IMR-90 (cell line): Measurements from ENCODE around the gene PGD. TPM values are rescaled to one million over a fixed set of nuclear protein-coding genes. Genes with fewer than 3 reads are reported as not detected.
A peak's percentile ranks its signal among the peaks of the same experiment; 100 is the strongest.

Source experiments
- ATAC-seq: fragments of 200-7000 bp; cut with Tn5 transposase; 2 replicates; pipeline ENCODE4 v1.9.1; 2020; ENCODE audit warnings: low read depth, mild to moderate bottlenecking, moderate library complexity
- BruUV-seq: library from RNA; stranded (reverse); fragments of 400-500 nt; replicated peaks from 2 replicates; lab custom pipeline; 2021; lab: Mats Ljungman, UMichigan
- CTCF ChIA-PET: fragments of 300-600 bp; formaldehyde crosslinking; extraction: SDS; loops from one replicate; lab custom pipeline; 2021; ENCODE audit warnings: antibody characterized with exemption; lab: Yijun Ruan, JAX
- POLR2A ChIA-PET: fragments of 300-600 bp; sonication (Branson Sonifier 250); formaldehyde crosslinking; loops from one replicate; lab custom pipeline; 2022; ENCODE audit warnings: antibody characterized with exemption; ENCODE audit not compliant: unreplicated experiment; lab: Charles Lee
- DNase-seq: peaks from one replicate; pipeline ENCODE4 v3.0.0; 2013
- H2AFZ ChIP-seq: replicated peaks from 2 replicates; pipeline ENCODE3; 2013; ENCODE audit warnings: low read length, mild to moderate bottlenecking; ENCODE audit not compliant: poor library complexity
- H2AK5ac ChIP-seq: 2 replicates; pipeline ENCODE4 v1.6.1; 2013; ENCODE audit warnings: low read depth, low read length, inconsistent platforms
- H2AK9ac ChIP-seq: replicated peaks from 2 replicates; pipeline ENCODE3; 2013; ENCODE audit warnings: mild to moderate bottlenecking, low read depth, low read length, moderate library complexity; ENCODE audit not compliant: poor library complexity
- H2BK120ac ChIP-seq: 2 replicates; pipeline ENCODE4 v1.6.1; 2013; ENCODE audit warnings: low read depth, low read length, inconsistent platforms
- H2BK15ac ChIP-seq: 3 replicates; pipeline ENCODE4 v1.6.1; 2013; ENCODE audit warnings: low read depth, low read length, inconsistent platforms
- H2BK20ac ChIP-seq: 2 replicates; pipeline ENCODE4 v1.6.1; 2013; ENCODE audit warnings: low read depth, mild to moderate bottlenecking, inconsistent platforms, low read length, moderate library complexity
- H2BK5ac ChIP-seq: 2 replicates; pipeline ENCODE4 v1.6.1; 2013; ENCODE audit warnings: mild to moderate bottlenecking, low read depth, low read length, inconsistent platforms; ENCODE audit not compliant: poor library complexity, severe bottlenecking
- H3K14ac ChIP-seq: replicated peaks from 2 replicates; pipeline ENCODE4 v1.6.1; 2013; ENCODE audit warnings: low read depth, low read length, inconsistent platforms
- H3K18ac ChIP-seq: 2 replicates; pipeline ENCODE4 v1.6.1; 2013; ENCODE audit warnings: low read depth, low read length, control low read depth
- H3K23ac ChIP-seq: 2 replicates; pipeline ENCODE4 v1.6.1; 2013; ENCODE audit warnings: low read depth, low read length, inconsistent platforms
- H3K27ac ChIP-seq: 2 replicates; pipeline ENCODE4 v1.5.1; 2013; ENCODE audit warnings: mild to moderate bottlenecking, control low read depth, low read length; ENCODE audit not compliant: insufficient read depth
- H3K27me3 ChIP-seq: 2 replicates; pipeline ENCODE4 v1.6.1; 2013; ENCODE audit warnings: low read length; ENCODE audit not compliant: control insufficient read depth, insufficient read depth
- H3K36me3 ChIP-seq: 2 replicates; pipeline ENCODE4 v1.6.1; 2013; ENCODE audit warnings: low read length, mixed read lengths; ENCODE audit not compliant: control insufficient read depth, insufficient read depth
- H3K4ac ChIP-seq: 2 replicates; pipeline ENCODE4 v1.6.1; 2013; ENCODE audit warnings: low read depth, low read length, inconsistent platforms
- H3K4me1 ChIP-seq: 2 replicates; pipeline ENCODE4 v1.6.1; 2013; ENCODE audit warnings: low read length, mixed read lengths; ENCODE audit not compliant: control insufficient read depth, insufficient read depth
- H3K4me2 ChIP-seq: 2 replicates; pipeline ENCODE4 v1.6.1; 2013; ENCODE audit warnings: low read depth, mild to moderate bottlenecking, control low read depth, low read length, moderate library complexity
- H3K4me3 ChIP-seq: 2 replicates; pipeline ENCODE4 v1.5.1; 2013; ENCODE audit warnings: low read depth, mild to moderate bottlenecking, control low read depth, low read length, moderate library complexity; ENCODE audit not compliant: insufficient read depth
- H3K56ac ChIP-seq: 2 replicates; pipeline ENCODE4 v1.6.1; 2013; ENCODE audit warnings: low read length, inconsistent platforms; ENCODE audit not compliant: insufficient read depth; ENCODE audit errors: extremely low read depth
- H3K79me1 ChIP-seq, 2 experiments: 2 replicates each; pipeline ENCODE4 v1.6.1; 2013; ENCODE audit warnings: low read length in 2 of 2, inconsistent platforms in 1 of 2, low read depth in 1 of 2
- H3K9ac ChIP-seq: 2 replicates; pipeline ENCODE4 v1.6.1; 2013; ENCODE audit warnings: low read depth, low read length, control low read depth
- H3K9me1 ChIP-seq: 2 replicates; pipeline ENCODE4 v1.6.1; 2013; ENCODE audit warnings: low read length, inconsistent platforms; ENCODE audit not compliant: insufficient read depth
- H3K9me3 ChIP-seq: 2 replicates; pipeline ENCODE4 v1.6.1; 2013; ENCODE audit warnings: low read length; ENCODE audit not compliant: control insufficient read depth, insufficient read depth
- H4K20me1 ChIP-seq: 2 replicates; pipeline ENCODE4 v1.6.1; 2013; ENCODE audit warnings: low read length, inconsistent platforms; ENCODE audit not compliant: insufficient read depth
- H4K5ac ChIP-seq: 2 replicates; pipeline ENCODE4 v1.6.1; 2013; ENCODE audit warnings: mild to moderate bottlenecking, low read depth, low read length, control low read depth
- H4K8ac ChIP-seq, 2 experiments: 2 replicates each; pipeline ENCODE4 v1.6.1; 2013; ENCODE audit warnings: low read depth in 2 of 2, low read length in 2 of 2, control low read depth in 1 of 2, inconsistent platforms in 1 of 2
- H4K91ac ChIP-seq: 2 replicates; pipeline ENCODE4 v1.6.1; 2013; ENCODE audit warnings: low read depth, low read length, inconsistent platforms; ENCODE audit not compliant: insufficient read depth
- BHLHE40 ChIP-seq: fragments of 150-350 bp; IDR thresholded peaks from 2 replicates; pipeline ENCODE4 v1.6.1; 2016; ENCODE audit warnings: mild to moderate bottlenecking, low read depth, low read length
- CEBPB ChIP-seq: IDR thresholded peaks from 2 replicates; pipeline ENCODE4 v1.6.1; 2012; ENCODE audit warnings: low read depth, low read length, improper control_type of control experiment
- CHD1 ChIP-seq: IDR thresholded peaks from 2 replicates; pipeline ENCODE4 v1.6.1; 2012; ENCODE audit warnings: low read depth, low read length, improper control_type of control experiment
- FOS ChIP-seq: fragments of 150-350 bp; IDR thresholded peaks from 2 replicates; pipeline ENCODE4 v1.6.1; 2016; ENCODE audit warnings: low read depth, low read length
- MAFK ChIP-seq: IDR thresholded peaks from 2 replicates; pipeline ENCODE4 v1.6.1; 2012; ENCODE audit warnings: low read depth, low read length, improper control_type of control experiment
- MAZ ChIP-seq: IDR thresholded peaks from 2 replicates; pipeline ENCODE4 v1.6.1; 2012; ENCODE audit warnings: low read depth, mild to moderate bottlenecking, low read length, improper control_type of control experiment, moderate library complexity, borderline replicate concordance
- MXI1 ChIP-seq: IDR thresholded peaks from 2 replicates; pipeline ENCODE4 v1.6.1; 2012; ENCODE audit warnings: low read depth, mild to moderate bottlenecking, low read length, moderate library complexity, borderline replicate concordance
- NFE2L2 ChIP-seq: fragments of 150-350 bp; IDR thresholded peaks from 2 replicates; pipeline ENCODE4 v1.6.1; 2016; ENCODE audit warnings: low read depth, mild to moderate bottlenecking, low read length
- POLR2A ChIP-seq: IDR thresholded peaks from 2 replicates; pipeline ENCODE4 v1.6.1; 2012; ENCODE audit warnings: mild to moderate bottlenecking, low read depth, low read length
- RAD21 ChIP-seq: IDR thresholded peaks from 2 replicates; pipeline ENCODE4 v1.6.1; 2012; ENCODE audit warnings: low read length, improper control_type of control experiment
- RCOR1 ChIP-seq: IDR thresholded peaks from 2 replicates; pipeline ENCODE4 v1.6.1; 2012; ENCODE audit warnings: mild to moderate bottlenecking, low read length, improper control_type of control experiment; ENCODE audit not compliant: insufficient replicate concordance
- RFX5 ChIP-seq: IDR thresholded peaks from 2 replicates; pipeline ENCODE4 v1.8.0; 2012; ENCODE audit warnings: low read depth, mild to moderate bottlenecking, low read length, moderate library complexity
- SMC3 ChIP-seq: fragments of 150-350 bp; IDR thresholded peaks from 2 replicates; pipeline ENCODE4 v1.6.1; 2016; ENCODE audit warnings: low read depth, mild to moderate bottlenecking, antibody characterized with exemption, low read length, moderate library complexity
- WGBS, 2 experiments: methylation state at CpG; one replicate each; pipeline versions ENCODE4 v1.1.5 to v1.1.7; 2013; ENCODE audit warnings: missing lambda C conversion rate in 2 of 2; ENCODE audit not compliant: insufficient read length in 1 of 2; ENCODE audit errors: extremely low coverage in 2 of 2; 5-methylcytosine and 5-hydroxymethylcytosine counted together
- dilution Hi-C: fragments of 300-500 bp; cut with HindIII; formaldehyde crosslinking; loops from one replicate; pipeline ENCODE4 v1.14.3; 2018; ENCODE audit warnings: low sequenced_read_pairs; ENCODE audit not compliant: unreplicated experiment
- in situ Hi-C: fragments of 300-500 bp; cut with MboI; formaldehyde crosslinking; loops from 3 replicates; pipeline ENCODE4 v1.14.3; 2019; ENCODE audit warnings: low sequenced_read_pairs, inconsistent platforms, mixed read lengths
- intact Hi-C: fragments of 100-400 bp; cut with micrococcal nuclease; formaldehyde crosslinking; loops from 2 replicates; pipeline ENCODE4 v1.10.0; 2022
- polyA plus RNA-seq, 3 experiments: library from polyadenylated mRNA; depleted of rRNA; stranded (reverse); fragments of >200 nt; gene quantifications; 2 replicates each; pipeline ENCODE4 v1.2.3, GENCODE V29; 2012; ENCODE audit warnings: low replicate concordance in 1 of 3
- total RNA-seq: library from RNA; depleted of rRNA; stranded (reverse); fragments of >200 nt; gene quantifications from 2 replicates; pipeline ENCODE4 v1.2.3, GENCODE V29; 2012
- TF ChIP-seq, protein P1 (sequence below): fragments of 150-350 bp; IDR thresholded peaks from 2 replicates; pipeline ENCODE4 v1.6.1; 2017; ENCODE audit warnings: mild to moderate bottlenecking, antibody characterized with exemption, low read length, low read depth
- TF ChIP-seq, protein P2 (sequence below): conservative IDR thresholded peaks from 2 replicates; pipeline ENCODE4 v1.5.1; 2012; ENCODE audit warnings: mild to moderate bottlenecking, low read depth, low read length, improper control_type of control experiment

Gene PGD
- total and polyA plus RNA-seq, 2 of the 4 experiments (the other 2 are of a cell fraction): 118 to 216 TPM

DNA sequence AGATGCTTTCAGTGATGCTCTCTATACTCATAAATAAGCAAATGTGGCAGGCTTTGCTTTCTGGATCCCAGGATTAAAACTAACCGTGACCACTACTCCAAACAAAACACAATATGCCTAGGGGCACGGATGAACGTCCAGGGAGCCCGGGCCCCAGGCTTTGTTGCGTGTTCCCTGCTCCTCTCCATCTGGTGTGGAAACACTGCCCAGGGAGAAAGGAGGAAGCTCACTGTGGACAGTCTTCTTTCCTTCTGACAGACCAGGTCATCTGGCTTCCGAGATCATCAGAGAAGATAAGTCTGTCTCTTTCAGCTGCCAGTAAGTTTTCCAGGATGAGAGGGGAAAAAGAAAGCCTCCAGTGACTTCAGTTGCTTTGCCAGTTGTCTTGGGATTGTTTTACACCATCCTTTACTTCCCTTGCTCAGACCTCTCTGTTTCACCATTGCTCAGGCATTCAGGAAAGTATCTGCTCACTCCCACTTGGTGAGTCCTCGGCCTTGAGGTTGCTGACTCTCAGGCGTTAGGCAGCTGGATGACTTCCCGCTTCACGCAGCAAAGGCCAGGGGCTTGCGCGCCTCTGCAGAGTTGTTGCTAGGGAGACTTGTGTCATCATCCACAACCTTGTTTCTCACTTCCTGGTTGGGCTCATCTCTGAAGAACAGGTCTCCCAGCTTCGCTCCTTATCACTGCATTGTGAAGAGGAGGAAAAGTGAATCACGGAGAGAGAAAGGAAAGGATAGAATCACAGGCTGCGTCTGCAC lies 20.6 kb upstream of the PGD start:
- H3K14ac ChIP-seq: peak overlapping the region; percentile 16
- H3K9ac ChIP-seq: 0 out of 2 replicates have a peak overlapping the region, but pooled peaks have one; percentile 9
- H3K9me1 ChIP-seq: peaks cover 3% of the 10 kb centered on the region; the same call in 1 of the 2 replicates
- ChIA-PET POLR2A (interaction anchor here (0.8 to 0.9 kb wide), 2 partner anchors 17 to 21 kb away, joined by 3 to 6 read pairs; no protein-coding TSS in a partner anchor), CTCF (interaction anchor here (0.7 to 0.9 kb wide), 3 partner anchors 20 to 172 kb away, joined by 3 to 4 read pairs (median 3); partner anchors contain the start of genes CENPS and PGD)
- H2AFZ ChIP-seq: peak overlapping the region; percentile 40
- no peaks in the 10 kb centered on the region for H4K20me1 ChIP-seq
- H3K4me1 ChIP-seq: peaks cover 6% of the 10 kb centered on the region
- H3K9me3 ChIP-seq: no peaks in the 10 kb centered on the region
- dilution Hi-C loops (no loop called here), intact Hi-C loops (no loop called here), in situ Hi-C loops (loop anchor here (5.0 kb wide), 2 partner anchors 39 to 114 kb away; no protein-coding TSS in a partner anchor)
- peak overlapping the region; percentile 39; the same call in 1 of the 2 replicates for H2BK20ac ChIP-seq
- no peaks in the 10 kb centered on the region for H3K27me3 ChIP-seq
- no peak overlapping the region for H3K56ac ChIP-seq
- peak overlapping the region; percentile 57 for H2BK5ac ChIP-seq
- peak overlapping the region; percentile 48 for H2AK9ac ChIP-seq
- peak overlapping the region; percentile 59 for H4K5ac ChIP-seq
- H3K36me3 ChIP-seq: peaks cover 14% of the 10 kb centered on the region
- 0 out of 4 replicates have a peak, but pooled peaks cover 0 to 4% of the 10 kb centered on the region in 2 experiments for H3K79me1 ChIP-seq
- ATAC-seq: peak; percentile 41
- H3K4me3 ChIP-seq: no peak overlapping the region
- H3K4ac ChIP-seq: peak overlapping the region; percentile 24; the same call in 1 of the 2 replicates
- BruUV-seq: no TSS peak
- peak overlapping the region; percentile 11 for H3K23ac ChIP-seq
- no peak overlapping the region for H3K4me2 ChIP-seq
- DNase-seq: peak; percentile 95
- H2AK5ac ChIP-seq: peak overlapping the region; percentile 79; the same call in 1 of the 2 replicates
- H3K27ac ChIP-seq: peak overlapping the region; percentile 73
- peak overlapping the region; percentile 26; the same call in 1 of the 2 replicates for H3K18ac ChIP-seq
- H2BK120ac ChIP-seq: peak overlapping the region; percentile 46; the same call in 1 of the 2 replicates
- H2BK15ac ChIP-seq: peak overlapping the region; percentile 25; the same call in 1 of the 3 replicates
- H4K8ac ChIP-seq: peak overlapping the region; percentile 0 to 56; a peak in 3 of 4 replicates
- WGBS, 2 experiments: 96% methylated on average over 4 of the region's 15 CpGs; no CpG with 5 or more reads in 1 of the 2 experiments
- H4K91ac ChIP-seq: peak overlapping the region; percentile 25; the same call in 1 of the 2 replicates
- TF ChIP-seq MXI1: no peak
- no peak for TF ChIP-seq NFE2L2
- no peak for TF ChIP-seq CHD1
- TF ChIP-seq MAZ: no peak
- TF ChIP-seq RFX5: peak; percentile 82
- TF ChIP-seq, protein P1, sequence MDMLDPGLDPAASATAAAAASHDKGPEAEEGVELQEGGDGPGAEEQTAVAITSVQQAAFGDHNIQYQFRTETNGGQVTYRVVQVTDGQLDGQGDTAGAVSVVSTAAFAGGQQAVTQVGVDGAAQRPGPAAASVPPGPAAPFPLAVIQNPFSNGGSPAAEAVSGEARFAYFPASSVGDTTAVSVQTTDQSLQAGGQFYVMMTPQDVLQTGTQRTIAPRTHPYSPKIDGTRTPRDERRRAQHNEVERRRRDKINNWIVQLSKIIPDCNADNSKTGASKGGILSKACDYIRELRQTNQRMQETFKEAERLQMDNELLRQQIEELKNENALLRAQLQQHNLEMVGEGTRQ: no peak
- 0 out of 2 replicates have a peak, but pooled peaks have one; percentile 8 for TF ChIP-seq BHLHE40
- TF ChIP-seq SMC3: no peak
- TF ChIP-seq MAFK: peak; percentile 58; the same call in 1 of the 2 replicates
- TF ChIP-seq CEBPB: peak; percentile 54; the same call in 1 of the 2 replicates
- TF ChIP-seq FOS: no peak
- TF ChIP-seq RAD21: no peak
- TF ChIP-seq, protein P2, sequence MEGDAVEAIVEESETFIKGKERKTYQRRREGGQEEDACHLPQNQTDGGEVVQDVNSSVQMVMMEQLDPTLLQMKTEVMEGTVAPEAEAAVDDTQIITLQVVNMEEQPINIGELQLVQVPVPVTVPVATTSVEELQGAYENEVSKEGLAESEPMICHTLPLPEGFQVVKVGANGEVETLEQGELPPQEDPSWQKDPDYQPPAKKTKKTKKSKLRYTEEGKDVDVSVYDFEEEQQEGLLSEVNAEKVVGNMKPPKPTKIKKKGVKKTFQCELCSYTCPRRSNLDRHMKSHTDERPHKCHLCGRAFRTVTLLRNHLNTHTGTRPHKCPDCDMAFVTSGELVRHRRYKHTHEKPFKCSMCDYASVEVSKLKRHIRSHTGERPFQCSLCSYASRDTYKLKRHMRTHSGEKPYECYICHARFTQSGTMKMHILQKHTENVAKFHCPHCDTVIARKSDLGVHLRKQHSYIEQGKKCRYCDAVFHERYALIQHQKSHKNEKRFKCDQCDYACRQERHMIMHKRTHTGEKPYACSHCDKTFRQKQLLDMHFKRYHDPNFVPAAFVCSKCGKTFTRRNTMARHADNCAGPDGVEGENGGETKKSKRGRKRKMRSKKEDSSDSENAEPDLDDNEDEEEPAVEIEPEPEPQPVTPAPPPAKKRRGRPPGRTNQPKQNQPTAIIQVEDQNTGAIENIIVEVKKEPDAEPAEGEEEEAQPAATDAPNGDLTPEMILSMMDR: no peak
- no peak for TF ChIP-seq POLR2A
- TF ChIP-seq RCOR1: no peak
